Measurements from ENCODE around the gene CCL19.

The CCL19 gene

GRCh38 chr9:34659592-34660253 is 31.4 kb downstream of the CCL19 start:
- no peak for DNase-seq

- DNase-seq, result no peak
These were observed 32.6 kb downstream of the CCL19 start for GRCh38 chr9:34658461-34658860.

GRCh38 chr9:34656992-34657391 is 34.1 kb downstream of the CCL19 start:
- no peak for DNase-seq

- no peak for DNase-seq
These were observed 35.7 kb downstream of the CCL19 start for GRCh38 chr9:34655394-34655793.

GRCh38 chr9:34654323-34655051 is 36.6 kb downstream of the CCL19 start:
- DNase-seq, result no peak

- DNase-seq, result no peak
These were observed 37.7 kb downstream of the CCL19 start for GRCh38 chr9:34653151-34654072.

GRCh38 chr9:34652602-34653000 is 38.5 kb downstream of the CCL19 start:
- no peak for DNase-seq

GRCh38 chr9:34651876-34652601 is 39.0 kb downstream of the CCL19 start, which contains the start of gene IL11RA:
IL11RA (plus strand) TSS chr9:34652185; CDS start chr9:34655218, 3,033 bp downstream.
- peak; percentile 63 for DNase-seq

- DNase-seq, result no peak
These were observed 39.8 kb downstream of the CCL19 start for GRCh38 chr9:34651321-34651720.

GRCh38 chr9:34650816-34651215 is 40.3 kb downstream of the CCL19 start:
- no peak for DNase-seq

- DNase-seq, result no peak
These were observed 42.4 kb downstream of the CCL19 start for GRCh38 chr9:34648673-34649072.

GRCh38 chr9:34647651-34648050 is 43.4 kb downstream of the CCL19 start:
- DNase-seq, result no peak

GRCh38 chr9:34647084-34647403 is 44.0 kb downstream of the CCL19 start:
- no peak for DNase-seq

- peak; percentile 98 for DNase-seq
These were observed 44.6 kb downstream of the CCL19 start, which contains the start of gene GALT for GRCh38 chr9:34646211-34647083. GALT (plus strand) TSS chr9:34646675; CDS start chr9:34646705, 30 bp downstream.

GRCh38 chr9:34644766-34645314 is 46.2 kb downstream of the CCL19 start:
- no peak for DNase-seq

- no peak for DNase-seq
These were observed 48.4 kb downstream of the CCL19 start for GRCh38 chr9:34642679-34643078.
